IPS DF 19.7 (cell line): ENCODE measurements around the gene DXO.

Source experiments
- DNase-seq: peaks from one replicate; pipeline ENCODE4 v3.0.0-alpha.2; 2013; ENCODE audit warnings: low read depth, low spot score

Gene DXO

GRCh38 chr6:31930962-31931361 is 41.0 kb downstream of the DXO start:
- no peak for DNase-seq

- DNase-seq, result no peak
Observed at GRCh38 chr6:31928672-31928939, 43.3 kb downstream of the DXO start.

GRCh38 chr6:31927863-31928671 is 43.9 kb downstream of the DXO start:
- DNase-seq, result no peak

- no peak for DNase-seq
Observed at GRCh38 chr6:31927242-31927862, 44.6 kb downstream of the DXO start, which contains the start of gene C2. Gene C2 (plus strand): TSS chr6:31927717. CDS start chr6:31927753, 36 bp downstream.

- no peak for DNase-seq
Observed at GRCh38 chr6:31922942-31923341, 49.0 kb downstream of the DXO start.

GRCh38 chr6:31920811-31921210 is 51.1 kb downstream of the DXO start:
- no peak for DNase-seq
